NCI-H748 (cell line): ENCODE results near the gene APBA3.

ENCODE experiments used
- DNase-seq: peaks from one replicate; lab custom pipeline; 2025; ENCODE audit not compliant: unreplicated experiment; lab: John Stamatoyannopoulos, UW

Gene APBA3, protein sequence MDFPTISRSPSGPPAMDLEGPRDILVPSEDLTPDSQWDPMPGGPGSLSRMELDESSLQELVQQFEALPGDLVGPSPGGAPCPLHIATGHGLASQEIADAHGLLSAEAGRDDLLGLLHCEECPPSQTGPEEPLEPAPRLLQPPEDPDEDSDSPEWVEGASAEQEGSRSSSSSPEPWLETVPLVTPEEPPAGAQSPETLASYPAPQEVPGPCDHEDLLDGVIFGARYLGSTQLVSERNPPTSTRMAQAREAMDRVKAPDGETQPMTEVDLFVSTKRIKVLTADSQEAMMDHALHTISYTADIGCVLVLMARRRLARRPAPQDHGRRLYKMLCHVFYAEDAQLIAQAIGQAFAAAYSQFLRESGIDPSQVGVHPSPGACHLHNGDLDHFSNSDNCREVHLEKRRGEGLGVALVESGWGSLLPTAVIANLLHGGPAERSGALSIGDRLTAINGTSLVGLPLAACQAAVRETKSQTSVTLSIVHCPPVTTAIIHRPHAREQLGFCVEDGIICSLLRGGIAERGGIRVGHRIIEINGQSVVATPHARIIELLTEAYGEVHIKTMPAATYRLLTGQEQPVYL

GRCh38 chr19:3761382-3762129, at the start of gene APBA3:
Gene APBA3 (minus strand): TSS chr19:3761692. CDS start chr19:3760264, 1,428 bp downstream.
- DNase-seq: peak; percentile 77

GRCh38 chr19:3810708-3811355, 49.3 kb upstream of the APBA3 start:
- no peak for DNase-seq

GRCh38 chr19:3809881-3810707, 48.6 kb upstream of the APBA3 start:
- no peak for DNase-seq

- no peak for DNase-seq
These were observed 47.1 kb upstream of the APBA3 start for GRCh38 chr19:3808420-3809143.

DNA sequence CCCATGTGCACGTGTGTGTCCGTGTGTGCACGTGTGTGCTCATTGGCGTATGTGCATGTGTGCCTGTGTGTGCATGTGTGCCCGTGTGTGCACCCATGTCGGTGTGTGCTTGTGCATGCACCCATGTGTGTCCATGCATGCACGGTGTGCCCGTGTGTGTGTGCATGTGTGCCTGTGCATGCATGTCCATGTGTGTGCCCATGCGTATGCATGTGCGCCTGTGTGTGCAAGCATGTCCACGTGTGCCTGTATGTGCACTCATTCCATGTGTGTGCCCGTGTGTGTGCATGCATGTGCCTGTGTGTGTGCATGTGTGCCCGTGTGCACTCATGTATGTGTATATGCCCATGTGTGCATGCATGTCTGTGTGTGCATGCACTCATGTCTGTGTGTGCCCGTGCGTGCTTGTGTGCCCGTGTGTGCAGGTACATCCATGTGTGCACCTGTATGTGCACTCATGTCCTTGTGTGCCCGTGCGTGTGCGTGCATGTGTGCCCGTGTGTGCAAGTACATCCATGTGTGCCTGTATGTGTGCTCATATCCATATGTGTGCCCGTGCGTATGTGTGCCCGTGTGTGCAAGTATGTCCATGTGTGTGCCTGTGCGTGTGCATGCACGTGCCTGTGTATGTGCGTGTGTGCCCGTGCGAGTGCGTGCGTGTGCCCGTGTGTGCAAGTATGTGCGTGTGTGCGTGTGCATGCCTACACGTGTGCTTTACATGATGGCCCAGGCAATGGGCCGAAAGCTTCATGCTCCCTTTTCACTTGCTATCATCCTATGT, 46.3 kb upstream of the APBA3 start:
- no peak for DNase-seq

- DNase-seq: no peak
These were observed 45.6 kb upstream of the APBA3 start for GRCh38 chr19:3807131-3807480.

GRCh38 chr19:3805859-3806258, 44.4 kb upstream of the APBA3 start:
- DNase-seq: no peak

- no peak for DNase-seq
These were observed 42.9 kb upstream of the APBA3 start for GRCh38 chr19:3804429-3804828.

GRCh38 chr19:3803986-3804385, 42.5 kb upstream of the APBA3 start:
- no peak for DNase-seq

- no peak for DNase-seq
These were observed 41.8 kb upstream of the APBA3 start for GRCh38 chr19:3803114-3803888.

DNA sequence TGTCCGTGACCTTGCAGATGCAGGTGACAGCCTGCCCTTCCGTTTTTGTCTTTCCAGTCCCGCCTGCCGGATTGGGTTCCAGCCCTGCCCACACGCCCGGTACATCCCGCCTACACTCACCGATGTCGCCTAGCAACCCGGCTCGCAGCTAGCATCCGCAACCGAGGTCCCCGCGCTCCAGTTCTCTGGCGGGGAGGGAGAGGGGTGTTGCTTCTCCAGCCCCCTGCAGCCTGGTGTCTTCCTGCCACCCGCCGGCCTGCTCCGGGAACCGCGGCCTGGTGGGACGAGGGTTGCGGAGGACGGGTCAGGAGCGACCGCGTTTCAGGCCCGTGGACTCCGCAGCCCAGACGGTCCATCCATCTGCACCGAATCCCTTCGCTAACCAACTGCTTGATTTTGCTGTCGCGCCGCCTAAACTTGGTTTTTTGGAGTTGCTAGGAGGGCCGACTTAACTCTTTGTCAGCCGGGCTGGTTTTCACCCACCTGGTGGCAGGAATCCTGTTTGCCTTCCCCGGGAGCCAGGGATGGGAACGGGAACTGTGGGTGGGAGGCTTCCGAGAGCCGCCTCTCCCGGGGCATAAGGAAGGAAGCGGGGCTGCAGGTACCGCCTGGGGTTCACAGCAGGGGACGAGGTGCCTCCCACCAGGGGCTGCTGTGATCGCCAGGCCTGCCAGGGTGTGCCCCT, 40.1 kb upstream of the APBA3 start:
- DNase-seq: peak; percentile 74

GRCh38 chr19:3800996-3801395, 39.5 kb upstream of the APBA3 start:
- no peak for DNase-seq

- no peak for DNase-seq
These were observed 36.6 kb upstream of the APBA3 start for GRCh38 chr19:3798137-3798536.

GRCh38 chr19:3796358-3796757, 34.9 kb upstream of the APBA3 start:
- DNase-seq: no peak

- DNase-seq: no peak
These were observed 32.3 kb upstream of the APBA3 start for GRCh38 chr19:3793799-3794198.

DNA sequence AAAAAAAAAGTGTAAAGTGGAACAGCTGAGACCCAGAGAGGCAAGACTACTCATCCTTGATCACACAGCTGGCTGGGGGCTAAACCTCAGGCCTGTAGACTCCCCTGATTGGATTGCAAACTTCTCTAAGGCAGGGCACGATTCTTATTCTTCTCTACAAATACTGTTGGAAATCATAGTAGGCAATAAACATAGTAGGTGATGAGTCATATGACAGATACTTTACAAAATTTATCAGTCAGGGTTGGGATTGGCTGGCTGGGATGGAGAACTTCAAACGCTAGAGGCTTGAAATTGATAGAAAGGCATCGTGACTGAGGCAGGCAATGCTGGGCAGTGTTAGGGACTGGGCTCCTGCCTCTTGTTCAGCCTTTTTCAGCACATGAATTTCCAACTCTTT, 30.6 kb upstream of the APBA3 start:
- no peak for DNase-seq

GRCh38 chr19:3790941-3791340, 29.4 kb upstream of the APBA3 start:
- no peak for DNase-seq

DNA sequence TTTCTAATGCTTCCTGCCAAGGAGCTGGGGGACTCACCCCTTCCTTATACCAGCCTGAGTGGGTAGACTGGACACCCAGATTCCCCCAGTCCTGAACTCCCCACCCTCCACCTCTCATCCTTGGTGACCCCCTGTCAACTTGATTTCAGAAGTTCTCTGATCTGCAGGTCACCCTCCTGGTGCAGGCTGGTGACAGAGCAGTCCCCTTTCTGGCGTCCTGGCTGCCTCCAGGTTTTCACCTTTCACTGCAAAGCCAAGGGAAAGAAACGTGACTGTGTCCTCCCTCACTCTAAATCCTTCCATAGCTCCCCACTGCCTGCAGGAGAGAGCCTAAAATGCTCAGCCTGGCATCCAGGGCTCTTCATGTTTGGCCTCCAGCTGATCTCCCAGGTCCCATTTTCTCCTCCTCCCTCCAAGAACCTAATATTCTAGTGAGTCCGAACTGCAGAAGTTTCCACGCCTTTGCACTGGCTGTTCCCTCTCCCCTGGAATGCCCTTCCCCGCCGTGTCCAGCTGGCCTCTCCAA, 28.8 kb upstream of the APBA3 start:
- DNase-seq: no peak
